Lower lobe of right lung (tissue), 2 donors: ENCODE results near the gene TBC1D32. TPM values are rescaled to one million over a fixed set of nuclear protein-coding genes. Genes with fewer than 3 reads are reported as not detected.
A peak's percentile ranks its signal among the peaks of the same experiment; 100 is the strongest.
"Not testable (repeated sequence)": the region's sequence is repeated elsewhere in the genome, so short reads cannot be mapped to it uniquely, and the experiment has no call there.

ENCODE experiments used
- ATAC-seq, 2 donors: fragments of 200-7000 bp; cut with Tn5 transposase; one replicate each; pipeline ENCODE4 v1.9.1; 2020 to 2022; ENCODE audit warnings: mild to moderate bottlenecking in 2 of 2, moderate library complexity in 2 of 2
- DNase-seq: peaks from one replicate; pipeline ENCODE4 v3.0.0-alpha.2; 2020
- H3K27ac ChIP-seq: fragments of 200-600 bp; one replicate; pipeline ENCODE4 v1.8.0; 2022
- H3K27me3 ChIP-seq: fragments of 200-600 bp; one replicate; pipeline ENCODE4 v1.8.0; 2022; ENCODE audit warnings: low read depth
- H3K36me3 ChIP-seq: fragments of 200-600 bp; one replicate; pipeline ENCODE4 v1.8.0; 2022; ENCODE audit warnings: mild to moderate bottlenecking
- H3K4me1 ChIP-seq: fragments of 200-600 bp; one replicate; pipeline ENCODE4 v1.8.0; 2022
- H3K4me3 ChIP-seq: fragments of 200-600 bp; one replicate; pipeline ENCODE4 v1.8.0; 2022; ENCODE audit warnings: mild to moderate bottlenecking
- H3K9me3 ChIP-seq: fragments of 200-600 bp; one replicate; pipeline ENCODE4 v1.8.0; 2022
- CTCF ChIP-seq: fragments of 200-600 bp; IDR thresholded peaks from one replicate; pipeline ENCODE4 v1.8.0; 2022; ENCODE audit warnings: antibody characterized with exemption, mild to moderate bottlenecking
- intact Hi-C: fragments of 100-400 bp; cut with DNase I; formaldehyde crosslinking; loops from one replicate; pipeline ENCODE4 v1.11.0; 2022
- long read RNA-seq: library from polyadenylated mRNA; unstranded; transcript quantifications from one replicate; pipeline ENCODE4 v2.0.0, GENCODE V29; 2021
- total RNA-seq: library from RNA; stranded (reverse); fragmentation: NEBNext Ultra II Directional; extraction: Animal tissue kit (Norgen Biotek cat#: 25700); gene quantifications from one replicate; pipeline ENCODE4 v1.2.1, GENCODE V29; 2021
- donor health status: DM: no; HTN: yes; CAD: no; lungs with severe emphysema.

TBC1D32 gene
- total RNA-seq: 5.0 TPM
- long read RNA-seq, partial matches to known transcripts: 2 of 3 reads
- long read RNA-seq, other reads (novel, unspliced or antisense): 1 of 3 reads

- peak within 1 kb of the TSS; percentile 97 for H3K27ac ChIP-seq
- peak within 1 kb of the TSS; percentile 82 for H3K4me3 ChIP-seq
- ATAC-seq (peak; percentile 100), DNase-seq (peak; percentile 94)
- H3K4me1 ChIP-seq: peaks cover 12% of the 10 kb centered on the region
- intact Hi-C loops: no loop called here
- H3K27me3 ChIP-seq: no peaks in the 10 kb centered on the region
- no peak for TF ChIP-seq CTCF
- H3K36me3 ChIP-seq: no peaks in the 10 kb centered on the region
- H3K9me3 ChIP-seq: no peaks in the 10 kb centered on the region
These were observed at the start of gene TBC1D32 for GRCh38 chr6:121334299-121335086. Gene TBC1D32, minus strand, starts transcription at chr6:121334480. Its CDS starts 50 bp downstream, at chr6:121334430.

- Histone ChIP-seq H3K4me1 (no peaks in the 10 kb centered on the region), H3K36me3 (no peaks in the 10 kb centered on the region), H3K9me3 (no peaks in the 10 kb centered on the region), H3K27me3 (no peaks in the 10 kb centered on the region), H3K27ac (no peak overlapping the region), H3K4me3 (no peak overlapping the region)
- no peak for TF ChIP-seq CTCF
- ATAC-seq: no peak
- no peak for DNase-seq
- intact Hi-C loops: no loop called here
These were observed 49.2 kb upstream of the TBC1D32 start for GRCh38 chr6:121383478-121383877.

- intact Hi-C loops: no loop called here
- H3K36me3 ChIP-seq: no peaks in the 10 kb centered on the region
- no peak for TF ChIP-seq CTCF
- DNase-seq (no peak), ATAC-seq (no peak)
- no peaks in the 10 kb centered on the region for H3K4me1 ChIP-seq
- no peak overlapping the region for H3K27ac ChIP-seq
- no peaks in the 10 kb centered on the region for H3K9me3 ChIP-seq
- no peak overlapping the region for H3K4me3 ChIP-seq
- no peaks in the 10 kb centered on the region for H3K27me3 ChIP-seq
These were observed 48.3 kb upstream of the TBC1D32 start for GRCh38 chr6:121382467-121383121.

GRCh38 chr6:121376411-121376810 is 42.1 kb upstream of the TBC1D32 start:
- Histone ChIP-seq H3K4me3 (no peak overlapping the region), H3K27me3 (no peaks in the 10 kb centered on the region), H3K9me3 (peaks cover 5% of the 10 kb centered on the region), H3K36me3 (no peaks in the 10 kb centered on the region), H3K4me1 (no peaks in the 10 kb centered on the region), H3K27ac (no peak overlapping the region)
- DNase-seq (no peak), ATAC-seq (no peak)
- intact Hi-C loops: no loop called here
- TF ChIP-seq CTCF: no peak

GRCh38 chr6:121374219-121374618 is 39.9 kb upstream of the TBC1D32 start:
- H3K27me3 ChIP-seq, H3K36me3 ChIP-seq, intact Hi-C loops, H3K4me1 ChIP-seq, ATAC-seq, DNase-seq, H3K9me3 ChIP-seq, H3K4me3 ChIP-seq, H3K27ac ChIP-seq: not testable (repeated sequence)
